ENCODE results near the gene CUBN. TPM values are rescaled to one million over a fixed set of nuclear protein-coding genes. Genes with fewer than 3 reads are reported as not detected.

The CUBN gene
- total RNA-seq, 2 donors from 2014 or later: 2.6 to 3.6 TPM

DNA sequence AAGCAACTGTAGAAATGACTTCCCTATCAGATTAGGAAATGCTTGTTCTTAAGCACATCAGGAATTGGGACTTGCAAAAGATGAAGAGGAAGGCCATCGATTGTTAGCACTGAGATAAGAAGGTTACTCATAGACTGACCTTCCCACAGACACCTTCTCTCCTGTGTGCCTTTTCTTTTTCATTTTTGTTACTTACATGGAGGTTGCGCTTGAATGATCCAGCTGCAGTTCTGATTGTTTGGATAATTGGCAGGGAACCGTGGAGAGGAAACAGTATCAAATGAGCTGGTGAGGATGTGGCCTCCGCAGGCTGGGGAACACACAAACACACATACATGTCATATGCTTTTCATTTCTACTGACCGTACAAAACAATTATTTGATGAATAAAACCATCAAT, 177.5 kb downstream of the CUBN start:
- ATAC-seq (no peak), DNase-seq (no peak)
- Histone ChIP-seq H3K27me3 (no peaks in the 10 kb centered on the region), H3K9me3 (no peaks in the 10 kb centered on the region), H3K27ac (no peak overlapping the region), H3K36me3 (replicated peaks in 1 of 2; ENCODE audit: insufficient read depth in 1 of 2, low read depth in 2 of 2) (no peaks in the 10 kb centered on the region), H3K4me3 (no peak overlapping the region), H3K4me1 (no peaks in the 10 kb centered on the region)
- intact Hi-C loops (cut with DNase I): no loop called here
- TF ChIP-seq CTCF (IDR thresholded peaks at IDR 0.05) (no peak), POLR2A (IDR thresholded peaks at IDR 0.05) (no peak)
- WGBS, 2 donors: 61 to 72% methylated on average over 5 of the region's 5 CpGs

GRCh38 chr10:16950656-16951601, 178.7 kb downstream of the CUBN start:
- H3K27ac ChIP-seq: no peak overlapping the region
- TF ChIP-seq CTCF (IDR thresholded peaks at IDR 0.05) (no peak), POLR2A (IDR thresholded peaks at IDR 0.05) (no peak)
- intact Hi-C loops (cut with DNase I): no loop called here
- 45 to 52% methylated on average over 8 of the region's 8 CpGs for WGBS, 2 donors
- no peaks in the 10 kb centered on the region for H3K27me3 ChIP-seq
- no peak overlapping the region for H3K4me3 ChIP-seq
- ATAC-seq (no peak), DNase-seq (peak in 1 of 4 donors; percentile 18)
- H3K9me3 ChIP-seq: no peaks in the 10 kb centered on the region
- no peaks in the 10 kb centered on the region for H3K4me1 ChIP-seq
- H3K36me3 ChIP-seq (replicated peaks in 1 of 2; ENCODE audit: insufficient read depth in 1 of 2, low read depth in 2 of 2): no peaks in the 10 kb centered on the region

- Histone ChIP-seq H3K4me1 (no peaks in the 10 kb centered on the region), H3K27me3 (no peaks in the 10 kb centered on the region), H3K9me3 (no peaks in the 10 kb centered on the region), H3K27ac (no peak overlapping the region), H3K4me3 (no peak overlapping the region), H3K36me3 (replicated peaks in 1 of 2; ENCODE audit: insufficient read depth in 1 of 2, low read depth in 2 of 2) (no peaks in the 10 kb centered on the region)
- WGBS, 2 donors: 65 to 72% methylated on average over 11 of the region's 11 CpGs
- no peak for ATAC-seq
- intact Hi-C loops (cut with DNase I): no loop called here
- TF ChIP-seq POLR2A (IDR thresholded peaks at IDR 0.05) (no peak), CTCF (IDR thresholded peaks at IDR 0.05) (no peak)
- DNase-seq: no peak
Observed at GRCh38 chr10:16949816-16950215, 179.8 kb downstream of the CUBN start.

- Histone ChIP-seq H3K4me1 (no peaks in the 10 kb centered on the region), H3K9me3 (no peaks in the 10 kb centered on the region), H3K27ac (no peak overlapping the region), H3K27me3 (no peaks in the 10 kb centered on the region), H3K4me3 (no peak overlapping the region), H3K36me3 (replicated peaks in 1 of 2; ENCODE audit: insufficient read depth in 1 of 2, low read depth in 2 of 2) (no peaks in the 10 kb centered on the region)
- intact Hi-C loops (cut with DNase I): no loop called here
- DNase-seq: no peak
- no peak for TF ChIP-seq POLR2A (IDR thresholded peaks at IDR 0.05)
- no peak for TF ChIP-seq CTCF (IDR thresholded peaks at IDR 0.05)
- ATAC-seq: no peak
- whole genome bisulfite sequencing, 2 donors: 85 to 86% methylated on average over 12 of the region's 12 CpGs
Observed at GRCh38 chr10:16948361-16948760, 181.2 kb downstream of the CUBN start.

DNA sequence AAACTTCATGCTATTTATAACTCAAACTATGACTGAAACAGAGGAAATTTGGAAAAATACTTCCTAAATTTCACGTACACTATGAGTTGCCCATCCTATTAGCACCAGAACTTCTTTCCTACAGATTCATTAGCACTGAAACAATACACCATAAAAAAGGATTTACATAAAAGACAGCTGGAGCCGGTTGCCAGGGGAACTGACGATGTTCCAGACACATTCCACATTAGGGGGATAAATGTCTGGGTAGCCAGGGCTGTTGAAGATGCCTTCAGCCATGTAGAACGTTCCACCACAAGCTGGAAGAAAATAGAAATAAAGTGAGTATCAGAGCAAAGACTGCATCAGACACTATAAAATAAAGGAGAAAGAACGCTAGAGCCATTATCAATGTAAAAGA, 182.5 kb downstream of the CUBN start:
- Histone ChIP-seq H3K9me3 (no peaks in the 10 kb centered on the region), H3K36me3 (replicated peaks in 1 of 2; ENCODE audit: insufficient read depth in 1 of 2, low read depth in 2 of 2) (no peaks in the 10 kb centered on the region), H3K4me1 (no peaks in the 10 kb centered on the region), H3K4me3 (no peak overlapping the region), H3K27me3 (no peaks in the 10 kb centered on the region), H3K27ac (no peak overlapping the region)
- DNase-seq: no peak
- TF ChIP-seq CTCF (IDR thresholded peaks at IDR 0.05): no peak
- no peak for TF ChIP-seq POLR2A (IDR thresholded peaks at IDR 0.05)
- no peak for ATAC-seq
- 82 to 89% methylated on average over 5 of the region's 5 CpGs for WGBS, 2 donors
- intact Hi-C loops (cut with DNase I): no loop called here
